CD4-positive, alpha-beta T cell treated with Interleukin-4 for 1 hour (primary cell): ENCODE measurements around the gene DMXL1.
"Not testable (repeated sequence)": the region's sequence is repeated elsewhere in the genome, so short reads cannot be mapped to it uniquely, and the experiment has no call there.

Source experiments
- DNase-seq, 2 donors: peaks; one replicate each; pipeline ENCODE4 v3.0.0-alpha.2; 2020 to 2022

The DMXL1 gene

DNA sequence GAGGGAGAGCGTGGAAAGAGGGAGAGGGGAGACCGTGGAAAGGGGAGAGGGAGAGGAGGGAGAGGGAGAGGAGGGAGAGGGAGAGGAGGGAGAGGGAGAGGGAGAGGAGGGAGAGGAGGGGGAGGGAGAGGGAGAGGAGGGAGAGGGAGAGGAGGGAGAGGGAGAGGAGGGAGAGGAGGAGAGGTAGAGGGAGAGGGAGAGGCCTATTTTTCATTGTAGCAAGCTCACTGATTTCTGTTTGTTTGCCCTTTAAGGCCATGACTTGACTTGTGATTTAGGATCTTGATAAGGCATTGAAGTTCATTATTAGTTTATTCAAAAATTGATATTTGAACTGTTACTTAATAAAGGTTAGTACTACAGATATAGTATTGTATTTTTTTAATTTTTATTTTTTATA lies 52.4 kb downstream of the DMXL1 start:
- DNase-seq: no peak

DNA sequence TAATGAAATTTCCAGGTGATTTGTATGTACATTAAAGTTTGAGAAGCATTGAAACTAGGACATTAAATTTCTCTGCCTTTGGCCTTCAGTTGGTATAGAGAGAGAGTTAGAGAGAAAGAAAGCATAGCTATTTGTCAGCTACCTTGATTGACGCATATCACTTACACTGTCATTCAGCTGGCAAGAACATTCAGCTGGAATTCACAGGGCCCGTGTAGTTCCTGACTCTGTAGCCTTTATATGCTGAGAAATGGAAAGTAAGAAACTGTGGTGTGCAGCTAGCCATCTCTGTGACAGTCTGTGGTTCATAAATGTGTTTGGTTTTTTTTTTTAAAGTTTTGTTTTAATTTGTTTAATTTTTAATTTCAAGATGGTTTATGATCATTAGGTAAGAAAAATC lies 58.9 kb downstream of the DMXL1 start:
- no peak for DNase-seq

GRCh38 chr5:119131530-119132304 lies 60.8 kb downstream of the DMXL1 start:
- no peak for DNase-seq

DNA sequence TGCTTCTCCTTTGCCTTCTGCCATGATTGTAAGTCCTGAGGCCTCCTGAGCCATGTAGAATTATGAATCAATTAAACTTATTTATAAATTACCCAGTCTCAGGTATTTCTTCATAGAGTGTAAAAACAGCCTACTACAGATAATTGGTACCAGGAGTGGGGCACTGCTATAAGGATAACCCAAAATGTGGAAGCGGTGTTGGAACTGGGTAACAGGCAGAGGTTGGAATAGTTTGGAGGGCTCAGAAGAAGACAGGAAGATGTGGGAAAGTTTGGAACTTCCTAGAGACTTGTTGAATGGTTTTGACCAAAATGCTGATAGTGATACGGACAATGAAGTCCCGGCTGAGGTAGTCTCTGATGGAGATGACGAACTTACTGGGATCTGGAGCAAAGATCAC lies 64.9 kb downstream of the DMXL1 start:
- not testable (repeated sequence) for DNase-seq

GRCh38 chr5:119136666-119137318 lies 65.9 kb downstream of the DMXL1 start:
- DNase-seq: no peak

DNA sequence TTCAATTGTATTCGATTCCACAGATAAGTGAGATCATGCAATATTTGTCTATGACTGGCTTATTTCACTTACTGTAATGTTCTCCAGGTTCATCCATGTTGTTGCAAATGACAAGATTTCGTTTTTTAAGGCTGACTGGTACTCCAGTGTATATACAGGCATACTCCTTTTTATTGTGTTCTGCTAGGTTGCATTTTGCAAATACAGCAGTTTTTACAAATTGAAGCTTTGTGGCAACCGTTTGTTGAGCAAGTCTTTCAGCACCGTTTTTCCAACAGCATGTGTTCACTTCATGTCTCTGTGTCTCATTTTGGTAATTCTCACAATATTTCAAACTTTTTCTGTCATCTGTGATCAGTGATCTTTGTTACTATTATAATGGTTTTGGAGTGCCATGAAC lies 82.7 kb downstream of the DMXL1 start:
- no peak for DNase-seq

GRCh38 chr5:119158144-119158543 lies 87.3 kb downstream of the DMXL1 start:
- DNase-seq: no peak

GRCh38 chr5:119161430-119161829 lies 90.5 kb downstream of the DMXL1 start:
- no peak for DNase-seq

GRCh38 chr5:119166026-119166425 lies 95.1 kb downstream of the DMXL1 start:
- no peak for DNase-seq

GRCh38 chr5:119168401-119168800 lies 97.5 kb downstream of the DMXL1 start:
- DNase-seq: no peak

- no peak for DNase-seq
These were observed 100.8 kb downstream of the DMXL1 start for GRCh38 chr5:119171686-119172085.

- DNase-seq: no peak
These were observed 103.8 kb downstream of the DMXL1 start for GRCh38 chr5:119174578-119175163.

DNA sequence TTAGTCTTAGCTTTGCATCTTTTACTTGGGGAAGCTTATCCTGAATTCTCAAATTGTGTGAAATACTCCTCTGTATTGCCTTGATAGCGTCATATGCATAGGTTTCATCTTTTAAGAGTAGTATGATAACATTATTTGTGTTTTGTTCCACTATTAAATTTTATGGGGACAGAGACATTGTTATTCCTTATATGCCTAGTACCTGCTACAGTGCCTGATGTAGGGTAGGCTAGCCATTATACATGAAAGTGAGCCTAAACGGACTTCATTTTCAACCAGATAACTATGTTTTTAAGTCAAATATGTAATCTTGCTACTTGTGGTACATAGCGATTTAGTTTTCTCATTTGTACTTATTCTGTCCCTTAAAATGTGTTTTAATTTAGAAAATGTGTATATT lies 105.9 kb downstream of the DMXL1 start:
- no peak for DNase-seq

GRCh38 chr5:119177226-119177625 lies 106.3 kb downstream of the DMXL1 start:
- no peak for DNase-seq

- no peak for DNase-seq
These were observed 107.5 kb downstream of the DMXL1 start for GRCh38 chr5:119178435-119178834.

DNA sequence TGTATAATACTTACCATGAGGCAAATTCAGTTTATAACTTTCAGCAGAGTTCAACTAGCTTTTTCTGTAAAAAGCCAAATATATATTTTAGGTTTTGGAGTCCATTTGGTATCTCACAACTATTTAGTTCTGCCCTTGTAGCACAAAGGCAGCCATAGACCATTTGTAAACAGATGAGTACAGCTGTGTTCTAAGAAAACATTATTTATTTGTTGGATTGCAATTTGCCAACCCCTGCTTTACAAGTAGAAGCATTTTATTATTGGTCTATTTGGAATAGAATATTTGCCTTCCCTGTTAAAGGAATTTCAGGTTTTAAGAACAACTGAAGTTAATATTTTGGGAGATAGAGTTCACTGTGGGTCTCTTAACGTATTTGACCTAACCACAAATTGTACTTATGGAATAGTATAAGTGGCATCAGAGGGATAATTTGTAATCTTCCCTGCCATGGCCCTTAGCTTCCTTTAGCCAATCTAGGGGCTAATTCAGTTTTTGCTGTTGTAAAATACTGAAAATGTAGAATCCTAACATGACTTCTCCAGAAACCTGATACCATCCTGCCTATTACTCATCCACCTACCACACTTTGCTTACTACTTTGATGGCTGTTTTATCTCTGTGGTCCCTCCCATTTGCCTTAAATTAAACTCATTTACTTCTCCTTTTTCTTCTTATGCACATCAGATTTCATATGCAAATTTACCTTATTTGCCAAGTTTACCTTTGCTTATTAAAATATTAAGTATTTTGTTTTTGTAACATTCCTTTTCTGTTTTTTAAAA lies 109.2 kb downstream of the DMXL1 start:
- no peak for DNase-seq

- not testable (repeated sequence) for DNase-seq
These were observed 114.6 kb downstream of the DMXL1 start for GRCh38 chr5:119185512-119185911.

DNA sequence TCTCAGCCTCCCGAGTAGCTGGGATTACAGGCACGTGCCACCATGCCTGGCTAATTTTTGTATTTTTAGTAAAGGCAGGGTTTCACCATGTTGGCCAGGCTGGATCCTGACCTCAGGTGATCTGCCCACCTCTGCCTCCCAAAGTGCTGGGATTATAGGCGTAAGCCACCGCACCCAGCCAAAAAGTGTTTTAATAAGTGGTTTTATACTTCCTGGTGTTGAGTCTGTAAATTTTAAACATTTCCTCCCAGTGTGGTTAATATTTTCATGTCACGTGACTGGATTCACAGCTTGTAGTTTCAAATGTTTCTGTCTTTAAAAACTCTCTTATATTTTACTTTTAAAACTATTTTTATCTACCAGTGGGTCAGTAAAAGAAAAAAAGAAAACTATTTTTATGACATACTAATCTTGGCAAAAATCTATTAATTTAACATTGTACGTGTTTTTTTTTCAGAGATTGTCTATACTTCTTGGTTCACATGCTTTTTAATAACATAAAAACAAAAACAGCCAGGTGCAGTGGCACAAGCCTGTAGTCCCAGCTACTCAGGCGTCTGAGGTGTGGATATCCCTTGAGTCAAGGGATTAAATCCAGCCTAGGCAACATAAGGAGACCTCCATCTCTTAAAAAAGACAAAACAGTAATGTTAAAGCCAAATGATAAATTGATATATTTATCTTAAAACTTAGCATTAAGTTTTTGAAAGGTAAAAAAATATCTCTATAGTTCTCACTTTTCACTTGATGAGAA lies 117.1 kb downstream of the DMXL1 start:
- peak in 1 of 2 donors; percentile 57 for DNase-seq

- no peak for DNase-seq
These were observed 119.7 kb downstream of the DMXL1 start for GRCh38 chr5:119190470-119191095.

GRCh38 chr5:119191944-119192343 lies 121.1 kb downstream of the DMXL1 start:
- DNase-seq: no peak

DNA sequence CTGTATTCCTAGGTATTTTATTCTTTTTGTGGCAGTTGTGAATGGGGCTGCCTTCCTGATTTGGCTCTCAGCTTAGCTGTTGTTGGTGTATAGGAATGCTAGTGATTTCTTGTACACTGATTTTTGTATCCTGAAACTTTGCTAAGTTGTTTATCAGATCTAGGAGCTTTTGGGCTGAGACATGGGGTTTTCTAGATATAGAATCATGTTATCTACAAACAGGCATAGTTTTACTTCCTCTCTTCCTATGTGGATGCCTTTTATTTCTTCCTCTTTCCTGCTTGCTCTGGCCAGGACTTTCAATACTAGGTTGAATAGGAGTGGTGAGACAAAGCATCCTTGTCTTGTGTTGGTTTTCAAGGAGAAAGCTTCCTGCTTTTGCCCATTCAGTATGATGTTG lies 129.9 kb downstream of the DMXL1 start:
- no peak for DNase-seq

DNA sequence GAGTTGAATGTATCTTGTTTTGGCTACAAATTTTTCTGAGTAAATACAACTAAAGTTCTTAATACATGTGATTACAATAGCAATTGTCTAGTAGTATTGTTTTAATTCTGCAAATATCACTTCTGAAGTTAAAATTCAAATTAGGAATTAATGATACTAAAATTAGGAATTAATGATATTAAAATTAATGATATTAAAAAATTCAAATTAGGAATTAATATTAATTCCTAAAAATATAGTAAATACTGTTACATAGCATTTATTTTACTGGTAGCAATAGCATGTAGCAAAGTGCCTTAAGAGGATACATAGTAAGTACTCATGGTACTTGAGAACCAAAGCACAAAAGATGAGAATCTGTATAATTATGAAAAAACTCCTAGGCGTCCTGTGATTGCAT lies 136.2 kb downstream of the DMXL1 start:
- no peak for DNase-seq
